Measurements from ENCODE around the gene KDM6A.
"Not testable (repeated sequence)": the region's sequence is repeated elsewhere in the genome, so short reads cannot be mapped to it uniquely, and the experiment has no call there.

The KDM6A gene

DNA sequence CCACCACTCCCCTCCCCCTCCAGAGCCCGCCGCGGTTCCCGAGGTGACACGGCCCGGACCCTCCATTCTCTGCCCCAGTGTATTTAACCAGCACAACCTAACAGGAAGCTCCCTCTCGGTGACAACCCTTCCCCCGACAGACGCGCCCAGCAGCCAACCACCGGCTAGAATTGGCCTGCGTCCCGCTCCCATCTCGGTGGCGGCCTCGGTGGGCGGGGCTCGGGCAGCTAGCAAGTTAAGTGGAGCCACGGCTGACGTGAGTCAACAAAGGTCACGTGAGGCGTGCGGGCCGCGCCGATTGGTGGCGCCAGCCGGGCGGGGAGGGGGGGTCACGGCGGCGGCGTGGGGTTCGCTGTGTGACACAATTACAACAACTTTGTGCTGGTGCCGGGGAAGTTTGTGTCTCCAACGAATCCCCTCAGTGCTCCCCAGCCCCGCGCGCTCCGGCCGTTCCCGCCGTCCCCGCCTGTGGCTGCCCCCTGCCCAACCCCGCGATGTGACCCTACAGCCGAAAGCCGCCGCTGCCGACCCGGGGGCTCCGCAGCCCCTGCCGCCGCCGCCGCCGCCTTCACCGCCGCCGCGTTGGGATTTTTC lies at the start of gene KDM6A:
KDM6A (plus strand) TSS at position 368 of the 594 bp plus-strand sequence. CDS start 364 bp downstream, outside the sequence.
- DNase-seq (ENCODE audit: low spot score): peak; percentile 97

DNA sequence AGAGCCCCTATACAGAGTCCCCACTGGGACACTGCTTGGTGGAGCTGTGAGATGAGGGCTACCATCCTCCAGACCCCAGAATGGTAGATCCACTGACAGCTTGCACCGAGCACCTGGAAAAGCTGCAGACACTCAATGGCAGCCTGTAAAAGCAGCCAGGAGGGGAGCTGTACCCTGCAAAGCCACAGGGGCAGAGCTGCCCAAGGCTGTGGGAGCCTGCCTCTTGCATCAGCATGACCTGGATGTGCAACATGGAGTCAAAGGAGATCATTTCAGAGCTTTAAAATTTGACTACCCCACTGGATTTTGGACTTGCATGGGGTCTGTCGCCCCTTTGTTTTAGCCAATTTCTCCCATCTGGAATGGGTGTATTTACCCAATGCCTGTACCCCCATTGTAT lies 49.8 kb upstream of the KDM6A start:
- not testable (repeated sequence) for DNase-seq (ENCODE audit: low spot score)

DNA sequence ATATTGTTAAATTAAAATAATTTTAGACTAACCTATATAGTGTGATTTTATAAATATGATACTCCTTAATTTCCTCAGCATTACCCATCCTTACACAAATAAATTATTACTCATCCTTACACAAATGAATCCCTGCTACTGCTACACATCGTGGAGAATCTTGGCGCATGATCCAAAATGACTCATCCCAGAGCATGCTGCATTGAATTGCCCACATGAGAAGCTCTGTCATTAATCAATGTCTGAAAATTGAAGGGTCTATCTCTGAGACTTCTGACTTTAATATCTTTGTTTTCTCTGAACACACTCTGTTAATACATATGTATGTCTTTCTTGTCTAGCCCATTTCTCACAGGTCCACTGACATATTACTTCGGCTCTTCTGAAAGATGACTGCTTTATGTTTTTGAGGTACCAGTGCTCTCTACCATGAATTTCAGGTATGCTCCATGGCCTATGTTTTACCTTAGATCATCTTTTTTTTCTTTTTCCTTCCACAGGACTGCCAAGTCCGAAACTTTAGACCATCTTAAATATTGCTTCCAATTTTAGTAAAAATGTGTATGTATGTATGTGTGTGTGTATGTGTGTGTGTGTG lies 44.9 kb upstream of the KDM6A start:
- peak; percentile 64 for DNase-seq (ENCODE audit: low spot score)

DNA sequence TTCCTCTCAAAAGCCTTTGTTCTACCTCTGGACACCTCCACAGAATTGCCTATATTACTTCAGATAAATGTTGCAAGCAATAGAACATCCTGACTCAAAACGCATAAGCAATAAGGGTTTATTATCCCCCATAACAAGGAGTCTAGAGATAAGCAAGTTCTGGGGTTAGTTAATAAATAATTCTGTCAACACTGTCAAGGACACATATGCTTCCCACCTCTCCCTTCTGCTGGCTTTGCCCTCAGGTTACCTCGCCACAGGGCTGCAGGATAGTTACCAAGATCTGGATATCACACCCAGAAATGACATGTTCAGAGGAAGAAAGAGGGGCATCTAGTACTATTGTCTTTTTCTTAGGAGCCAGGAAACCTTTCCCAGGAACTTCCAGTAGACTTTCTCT lies 43.2 kb upstream of the KDM6A start:
- DNase-seq (ENCODE audit: low spot score): no peak

DNA sequence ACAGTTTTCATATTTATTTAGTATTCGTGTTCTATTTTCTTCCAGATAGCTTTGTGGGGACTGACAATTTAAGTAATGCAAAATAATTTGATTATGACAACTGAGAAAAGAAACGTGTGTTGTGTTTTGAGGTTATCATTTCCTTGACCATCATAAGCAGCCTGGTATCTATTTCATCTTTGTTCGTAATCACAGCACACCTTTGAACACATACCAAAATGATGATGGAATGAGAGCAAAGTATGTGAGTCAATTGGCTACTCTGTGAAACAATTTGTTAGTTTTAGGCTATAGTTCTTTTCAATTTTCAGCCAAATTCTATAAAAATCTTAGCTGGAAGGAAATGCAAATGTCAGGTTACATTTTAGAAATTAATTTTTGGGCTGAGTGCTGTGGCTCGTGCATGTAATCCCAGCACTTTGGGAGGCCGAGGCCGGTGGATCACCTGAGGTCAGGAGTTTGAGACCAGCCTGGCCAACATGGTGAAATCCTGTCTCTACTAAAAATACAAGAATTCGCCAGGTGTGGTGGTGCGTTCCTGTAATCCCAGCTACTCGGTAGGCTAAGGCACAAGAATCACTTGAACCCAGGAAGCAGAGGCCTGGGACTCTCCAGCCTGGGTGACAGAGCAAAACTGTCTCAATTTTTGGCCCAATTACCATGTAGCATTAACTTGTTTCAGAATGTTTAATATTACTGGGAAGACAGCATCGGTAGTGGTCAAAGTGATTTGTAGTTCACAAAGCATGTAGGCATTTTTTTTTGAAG lies 30.3 kb upstream of the KDM6A start:
- no peak for DNase-seq (ENCODE audit: low spot score)

DNA sequence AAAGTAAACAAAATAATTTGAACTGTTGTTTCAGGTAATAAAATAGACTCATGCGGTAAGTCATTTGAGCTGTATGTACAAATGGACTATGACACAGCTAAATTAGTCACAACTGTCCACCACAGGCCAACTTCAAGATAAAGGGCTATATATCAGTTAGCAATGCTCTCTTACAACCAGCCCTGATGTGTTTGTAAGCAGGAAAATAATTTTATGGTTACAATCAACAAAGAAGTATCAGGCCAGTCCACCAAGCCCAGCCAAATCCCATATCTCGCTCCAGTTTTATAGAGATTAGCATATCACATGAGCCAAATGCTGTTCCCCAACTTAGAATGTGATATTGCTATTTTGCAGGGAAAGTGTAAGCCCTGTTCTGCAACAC lies 29.7 kb upstream of the KDM6A start:
- DNase-seq (ENCODE audit: low spot score): no peak

DNA sequence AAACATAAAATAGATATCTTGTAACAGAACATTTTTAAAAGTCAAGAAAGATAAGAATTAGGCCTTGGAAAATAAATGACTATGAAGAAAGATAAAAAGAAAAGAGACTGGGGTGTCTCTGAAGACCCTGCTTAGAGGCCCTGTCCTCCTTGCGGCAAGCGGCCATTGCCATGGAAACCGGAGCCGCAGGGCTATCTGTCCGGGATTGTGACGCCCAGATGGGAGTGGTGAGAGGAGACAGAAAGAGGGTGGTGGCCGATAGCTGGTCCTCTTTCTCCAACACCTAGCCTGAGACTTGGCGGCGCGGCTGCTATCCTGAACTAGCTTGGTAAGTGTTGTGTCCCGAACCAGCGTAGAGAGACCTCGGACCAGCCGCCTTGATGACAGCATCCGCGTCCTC lies 29.2 kb upstream of the KDM6A start, which contains the start of gene DUSP21:
DUSP21 (plus strand) TSS at position 269 of the 400 bp plus-strand sequence; CDS start at position 381, 112 bp downstream.
- DNase-seq (ENCODE audit: low spot score): no peak

DNA sequence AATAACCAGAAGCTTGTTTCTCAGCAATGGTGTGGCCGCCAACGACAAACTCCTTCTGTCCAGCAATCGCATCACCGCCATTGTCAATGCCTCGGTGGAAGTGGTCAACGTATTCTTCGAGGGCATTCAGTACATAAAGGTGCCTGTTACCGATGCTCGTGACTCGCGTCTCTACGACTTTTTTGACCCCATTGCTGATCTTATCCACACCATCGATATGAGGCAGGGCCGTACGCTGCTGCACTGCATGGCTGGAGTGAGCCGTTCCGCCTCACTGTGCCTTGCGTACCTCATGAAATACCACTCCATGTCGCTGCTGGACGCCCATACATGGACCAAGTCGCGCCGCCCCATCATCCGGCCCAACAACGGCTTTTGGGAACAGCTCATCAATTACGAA lies 28.8 kb upstream of the KDM6A start:
- DNase-seq (ENCODE audit: low spot score): no peak

DNA sequence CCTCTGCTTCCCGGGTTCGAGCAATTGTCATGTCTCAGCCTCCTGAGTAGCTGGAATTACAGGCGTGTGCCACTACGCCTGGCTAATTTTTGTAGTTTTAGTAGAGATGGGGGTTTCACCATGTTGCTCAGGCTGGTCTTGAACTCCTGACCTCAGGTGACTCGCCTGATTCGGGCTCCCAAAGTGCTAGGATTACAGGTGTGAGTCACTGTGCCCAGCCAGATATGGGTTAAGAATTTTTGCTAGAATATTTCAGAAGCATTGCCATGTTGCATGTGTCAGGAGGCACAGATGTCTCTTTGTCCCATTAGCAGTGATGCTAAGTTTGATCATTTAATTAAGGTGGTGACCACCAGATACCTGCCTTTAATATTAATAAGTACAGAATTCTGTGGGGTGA lies 22.1 kb upstream of the KDM6A start:
- DNase-seq (ENCODE audit: low spot score): not testable (repeated sequence)

DNA sequence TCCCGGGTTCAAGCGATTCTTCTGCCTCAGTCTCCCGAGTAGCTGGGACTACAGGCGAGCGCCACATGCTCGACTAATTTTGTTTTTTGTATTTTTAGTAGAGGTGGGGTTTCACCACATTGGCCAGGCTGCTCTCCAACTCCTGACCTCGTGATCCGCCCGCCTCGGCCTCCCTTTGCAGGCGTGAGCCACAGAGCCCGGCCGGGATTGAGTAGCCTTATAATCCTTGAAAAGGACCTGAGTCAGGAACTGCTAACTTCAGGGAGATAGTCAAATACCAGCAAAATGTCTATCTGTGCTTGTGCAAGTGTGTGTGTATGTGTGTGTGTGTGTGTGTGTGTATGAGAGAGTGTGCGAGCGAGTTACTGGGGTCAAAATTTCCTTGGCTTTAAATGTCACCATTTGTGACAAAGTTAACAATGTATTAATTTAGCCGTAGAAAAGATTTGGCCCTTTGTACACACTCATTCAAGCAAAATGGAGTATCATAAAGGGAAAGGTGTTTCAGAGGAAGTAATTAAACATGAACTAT lies 1.8 kb upstream of the KDM6A start:
- no peak for DNase-seq (ENCODE audit: low spot score)

DNA sequence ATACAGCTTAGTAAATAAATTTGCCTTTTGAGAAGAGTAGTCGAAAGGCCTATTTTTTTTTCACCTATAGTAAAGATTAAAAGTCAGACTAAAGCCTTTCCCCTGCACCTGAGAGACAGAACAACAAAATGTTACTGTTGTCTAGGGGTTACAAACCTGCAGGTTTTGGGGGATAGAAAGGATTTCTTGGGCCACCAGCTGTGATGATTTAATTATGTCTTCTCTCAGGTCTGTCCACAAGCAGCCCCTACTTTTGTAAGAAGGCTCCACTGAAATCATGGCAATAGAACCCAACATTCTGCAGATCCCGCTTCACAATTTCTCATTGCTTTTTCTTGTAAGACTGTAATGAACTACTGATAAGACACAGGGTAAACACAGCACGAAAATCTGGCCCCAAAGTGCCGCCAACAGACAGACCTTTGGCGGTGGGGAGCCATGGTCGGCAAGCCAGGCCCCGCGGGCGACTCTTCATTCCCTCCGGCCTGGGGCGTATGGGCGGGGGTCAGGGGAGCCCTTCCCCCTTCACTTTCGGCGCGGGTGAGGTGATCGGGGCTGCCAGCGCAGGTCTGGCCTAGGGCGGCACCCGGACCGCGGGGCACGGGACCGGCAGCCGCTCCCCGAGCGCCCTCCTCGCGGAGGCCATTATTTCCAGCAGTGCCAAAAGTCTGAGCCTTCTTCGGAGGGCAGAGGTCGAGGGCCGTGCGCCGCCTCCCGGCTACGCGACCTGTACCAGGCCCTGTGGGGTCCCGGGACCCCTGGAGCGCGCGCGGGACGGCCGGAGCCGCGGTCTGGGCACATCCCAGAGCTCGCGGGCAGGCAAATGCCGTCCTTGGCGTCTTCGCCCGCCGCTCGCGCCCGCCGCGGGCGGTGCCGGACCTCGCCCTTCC lies 812 bp upstream of the KDM6A start:
- peak; percentile 48 for DNase-seq (ENCODE audit: low spot score)

DNA sequence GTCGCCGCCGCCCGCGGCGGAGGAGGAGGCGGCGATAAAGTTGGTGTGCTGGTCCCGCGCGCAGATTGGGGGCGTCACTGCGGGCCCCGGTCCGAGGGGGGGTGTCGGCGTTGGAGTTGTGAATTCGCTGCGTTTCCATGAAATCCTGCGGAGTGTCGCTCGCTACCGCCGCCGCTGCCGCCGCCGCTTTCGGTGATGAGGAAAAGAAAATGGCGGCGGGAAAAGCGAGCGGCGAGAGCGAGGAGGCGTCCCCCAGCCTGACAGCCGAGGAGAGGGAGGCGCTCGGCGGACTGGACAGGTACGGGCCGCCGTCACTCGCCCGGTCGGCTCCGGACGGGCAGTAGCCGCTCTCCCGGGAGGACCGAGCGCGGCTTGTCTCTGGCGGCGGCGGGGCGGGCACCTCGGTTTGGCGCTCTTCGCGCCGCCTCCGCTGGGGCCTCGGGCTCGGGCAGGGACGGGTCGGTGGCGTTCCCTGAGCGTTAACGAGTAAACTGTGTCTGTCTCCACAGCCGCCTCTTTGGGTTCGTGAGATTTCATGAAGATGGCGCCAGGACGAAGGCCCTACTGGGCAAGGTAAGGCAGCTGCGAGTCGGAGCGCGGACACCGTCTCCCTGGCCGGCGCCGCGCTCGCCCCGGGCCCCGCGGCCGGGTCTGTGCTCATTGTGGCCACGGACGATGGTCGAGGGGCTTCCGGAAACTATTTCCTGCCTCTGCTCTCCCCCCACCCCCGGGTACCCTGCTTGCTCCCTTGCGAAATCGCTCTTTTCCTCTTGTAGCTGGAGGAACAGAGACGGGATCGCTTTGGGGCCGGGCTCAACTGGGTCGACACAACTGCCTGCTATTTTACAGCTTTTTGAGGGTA lies 658 bp downstream of the KDM6A start:
- DNase-seq (ENCODE audit: low spot score): peak; percentile 42

DNA sequence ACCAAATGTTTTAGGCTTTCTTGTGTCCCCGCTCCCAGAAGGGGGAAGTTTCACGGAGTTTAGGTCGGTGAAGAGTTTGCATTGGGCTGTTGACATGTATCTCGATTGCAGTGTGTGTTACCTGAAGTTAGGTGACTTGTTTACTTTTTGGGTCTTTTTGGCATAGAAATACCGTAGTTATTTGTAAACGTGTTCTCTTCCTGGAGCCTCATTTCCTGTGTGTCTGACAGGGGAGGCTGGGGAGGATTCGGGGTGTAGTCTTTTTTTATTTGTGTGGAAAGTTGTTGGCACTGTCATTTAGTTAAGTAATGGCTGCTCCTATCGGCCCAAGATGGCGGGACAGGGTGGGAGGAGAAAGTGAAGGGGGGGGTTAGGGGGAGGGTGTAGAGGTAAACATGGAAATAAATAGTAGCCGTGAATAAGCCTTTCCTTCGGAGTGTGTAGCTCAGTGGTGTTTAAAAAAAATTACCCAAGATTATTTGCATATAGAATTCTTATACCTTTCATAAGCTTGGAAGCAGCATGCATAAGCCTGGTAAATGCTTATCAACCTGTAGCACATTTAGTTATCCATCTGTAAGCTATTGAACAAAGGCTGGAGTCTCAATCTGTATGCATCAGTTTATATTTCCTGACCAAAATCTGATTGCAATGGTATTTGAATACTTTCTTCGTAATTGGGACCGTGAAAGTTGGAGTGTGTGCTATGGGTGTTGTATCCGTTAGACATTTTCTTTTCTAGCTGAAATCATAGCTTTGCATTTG lies 1.6 kb downstream of the KDM6A start:
- DNase-seq (ENCODE audit: low spot score): peak; percentile 50

DNA sequence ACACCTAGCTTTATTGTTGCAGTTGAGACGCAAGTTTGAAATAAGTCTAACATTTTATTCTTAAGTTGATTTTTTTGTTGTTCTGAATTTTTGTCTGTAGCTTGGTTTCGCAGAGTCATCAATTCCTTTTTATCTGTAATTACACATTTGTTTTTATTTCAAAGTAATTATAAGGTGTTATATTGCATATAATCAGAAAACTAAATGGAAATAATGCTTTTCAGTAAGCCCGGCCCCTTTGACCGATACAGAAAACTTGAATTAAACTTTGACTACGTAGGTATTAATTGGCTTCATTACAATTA lies 2.1 kb downstream of the KDM6A start:
- DNase-seq (ENCODE audit: low spot score): no peak

DNA sequence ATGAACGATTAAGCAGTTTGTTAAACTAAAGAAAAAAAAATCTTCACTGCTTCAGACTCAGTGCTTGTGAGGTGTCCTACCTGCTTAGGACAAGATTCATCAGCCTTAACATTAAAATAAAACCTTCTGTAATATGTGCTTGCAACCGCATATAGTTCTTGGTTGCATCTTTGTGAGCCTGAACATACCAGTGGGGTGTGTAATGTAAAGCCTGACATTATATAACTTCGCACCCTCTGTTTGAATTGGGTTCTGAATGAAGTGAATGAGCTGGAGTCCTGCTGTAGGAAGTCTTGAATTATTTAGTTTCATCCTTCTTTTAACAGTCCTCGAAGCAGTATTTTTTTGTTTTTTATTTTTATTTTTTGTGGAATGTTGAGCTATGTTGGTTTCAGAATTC lies 3.1 kb downstream of the KDM6A start:
- DNase-seq (ENCODE audit: low spot score): no peak

DNA sequence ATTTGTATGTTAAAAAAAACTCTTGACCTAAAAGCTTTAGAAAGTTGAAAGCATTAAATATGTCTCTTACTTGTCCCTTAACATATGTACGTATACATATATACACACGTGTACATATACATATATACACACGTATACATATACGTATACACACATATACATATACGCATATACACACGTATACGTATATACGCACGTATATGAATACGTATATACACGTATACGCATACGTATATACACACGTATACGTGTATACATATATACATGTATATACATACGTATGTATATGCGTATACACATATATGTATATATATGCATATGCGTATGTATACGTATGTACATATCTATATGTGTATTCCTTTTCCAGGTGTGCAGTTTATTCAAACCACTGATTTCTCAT lies 3.8 kb downstream of the KDM6A start:
- DNase-seq (ENCODE audit: low spot score): no peak

DNA sequence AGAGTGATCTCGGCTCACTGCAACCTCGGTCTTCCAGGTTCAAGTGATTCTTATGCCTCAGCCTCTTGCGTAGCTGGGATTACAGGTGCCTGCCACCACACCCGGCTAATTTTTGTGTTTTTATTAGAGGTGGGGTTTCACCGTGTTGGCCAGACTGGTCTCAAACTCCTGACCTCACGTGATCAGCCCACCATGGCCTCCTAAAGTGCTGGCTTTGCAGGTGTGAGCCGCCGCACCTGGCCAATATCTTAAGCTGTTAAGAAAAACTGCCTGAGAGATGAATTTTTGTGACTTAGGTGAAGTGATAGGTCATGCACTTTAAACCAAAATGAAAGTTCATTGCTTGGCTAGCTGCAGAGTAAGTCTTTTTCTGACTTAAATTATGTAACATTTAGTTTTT lies 5.8 kb downstream of the KDM6A start:
- DNase-seq (ENCODE audit: low spot score): no peak

DNA sequence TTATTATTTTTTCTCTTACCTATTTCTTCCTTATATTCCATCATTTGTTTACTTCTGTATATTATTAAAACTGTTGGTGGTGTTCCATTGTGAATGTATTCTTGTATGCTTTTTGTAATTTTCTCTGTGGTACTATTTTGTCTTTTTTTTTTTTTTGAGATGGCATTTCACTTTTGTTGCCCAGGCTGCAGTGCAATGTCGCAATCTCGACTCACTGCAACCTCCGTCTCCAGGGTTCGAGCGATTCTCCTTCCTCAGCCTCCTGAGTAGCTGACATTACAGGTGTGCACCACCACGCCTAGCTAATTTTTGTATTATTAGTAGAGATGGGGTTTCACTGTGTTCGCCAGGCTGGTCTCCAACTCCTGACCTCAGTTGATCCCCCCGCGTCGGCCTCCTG lies 8.6 kb downstream of the KDM6A start:
- DNase-seq (ENCODE audit: low spot score): no peak

DNA sequence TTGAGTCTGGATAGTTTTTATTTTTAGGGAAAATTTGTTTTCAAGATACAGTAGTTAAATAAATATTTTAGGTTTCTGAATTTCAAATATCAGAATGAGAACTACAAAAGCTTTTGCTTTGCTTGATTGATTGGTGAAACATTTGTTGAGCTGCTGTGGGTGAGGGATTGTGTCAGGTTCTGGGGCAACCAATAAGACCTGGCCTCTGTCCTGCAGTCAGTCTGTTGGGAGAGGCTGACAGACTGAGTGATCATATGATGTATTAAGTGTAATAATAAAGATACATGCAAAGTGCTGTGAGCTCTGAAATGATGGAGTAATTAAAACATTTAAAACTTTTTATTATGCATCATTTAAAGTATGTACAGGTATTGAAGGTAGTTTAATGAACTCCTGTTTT lies 9.6 kb downstream of the KDM6A start:
- DNase-seq (ENCODE audit: low spot score): no peak

DNA sequence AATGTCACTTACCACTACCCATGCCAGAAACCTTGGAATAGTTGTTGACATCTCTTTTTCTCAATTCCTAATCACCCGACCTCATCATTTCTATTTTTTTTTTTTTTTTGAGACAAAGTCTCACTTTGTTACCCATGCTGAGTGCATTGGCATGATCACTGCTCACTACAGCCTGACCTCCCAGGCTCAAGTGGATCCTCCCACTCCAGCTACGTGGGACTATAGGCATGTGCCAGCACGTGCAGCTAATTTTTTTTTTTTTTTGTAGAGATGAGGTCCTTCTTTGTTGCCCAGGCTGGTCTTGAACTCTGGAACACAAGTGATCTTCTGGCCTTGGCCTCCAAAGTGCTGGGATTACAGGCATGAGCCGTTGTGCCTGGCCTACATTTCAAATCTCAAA lies 12.0 kb downstream of the KDM6A start:
- no peak for DNase-seq (ENCODE audit: low spot score)

DNA sequence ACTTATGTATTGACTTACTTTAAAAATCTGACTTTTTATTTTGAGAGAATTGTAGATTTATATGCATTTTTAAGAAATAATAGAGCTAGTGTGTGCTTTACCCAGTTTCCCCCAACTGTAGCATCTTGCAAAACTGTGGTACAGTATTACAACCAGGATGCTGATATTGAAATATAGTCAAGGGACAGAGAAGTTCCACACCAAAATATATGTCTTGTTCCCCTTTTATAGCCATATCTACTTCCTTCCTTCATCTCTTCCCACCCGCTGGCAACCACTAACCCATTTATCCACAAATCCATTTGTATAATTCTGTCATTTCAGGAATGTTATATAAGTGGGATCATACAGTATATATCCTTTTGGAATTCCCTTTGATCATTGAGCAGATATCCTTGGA lies 16.8 kb downstream of the KDM6A start:
- DNase-seq (ENCODE audit: low spot score): no peak

Measured in GM03348 (cell line).